ENCODE data around the gene EZR.

- TF ChIP-seq POLR2A (IDR thresholded peaks at IDR 0.05; ENCODE audit: low read length) = no peak
- no peak for TF ChIP-seq GATA1 (IDR thresholded peaks at IDR 0.05; ENCODE audit: low read depth, low read length)
These were observed 62.0 kb downstream of the EZR start for GRCh38 chr6:158756977-158757752.
